Central memory CD4-positive, alpha-beta T cell (primary cell): ENCODE data around the gene DOP1A.
A peak's percentile ranks its signal among the peaks of the same experiment; 100 is the strongest.

Source experiments
- DNase-seq: peaks from one replicate; pipeline ENCODE4 v3.0.0; 2022
- total RNA-seq, 3 experiments: gene quantifications; one replicate each; lab custom pipeline; 2026; lab: John Stamatoyannopoulos, UW

Gene DOP1A
- total RNA-seq = 29.2 to 113 (median 101) reads per million in 3 experiments

DNA sequence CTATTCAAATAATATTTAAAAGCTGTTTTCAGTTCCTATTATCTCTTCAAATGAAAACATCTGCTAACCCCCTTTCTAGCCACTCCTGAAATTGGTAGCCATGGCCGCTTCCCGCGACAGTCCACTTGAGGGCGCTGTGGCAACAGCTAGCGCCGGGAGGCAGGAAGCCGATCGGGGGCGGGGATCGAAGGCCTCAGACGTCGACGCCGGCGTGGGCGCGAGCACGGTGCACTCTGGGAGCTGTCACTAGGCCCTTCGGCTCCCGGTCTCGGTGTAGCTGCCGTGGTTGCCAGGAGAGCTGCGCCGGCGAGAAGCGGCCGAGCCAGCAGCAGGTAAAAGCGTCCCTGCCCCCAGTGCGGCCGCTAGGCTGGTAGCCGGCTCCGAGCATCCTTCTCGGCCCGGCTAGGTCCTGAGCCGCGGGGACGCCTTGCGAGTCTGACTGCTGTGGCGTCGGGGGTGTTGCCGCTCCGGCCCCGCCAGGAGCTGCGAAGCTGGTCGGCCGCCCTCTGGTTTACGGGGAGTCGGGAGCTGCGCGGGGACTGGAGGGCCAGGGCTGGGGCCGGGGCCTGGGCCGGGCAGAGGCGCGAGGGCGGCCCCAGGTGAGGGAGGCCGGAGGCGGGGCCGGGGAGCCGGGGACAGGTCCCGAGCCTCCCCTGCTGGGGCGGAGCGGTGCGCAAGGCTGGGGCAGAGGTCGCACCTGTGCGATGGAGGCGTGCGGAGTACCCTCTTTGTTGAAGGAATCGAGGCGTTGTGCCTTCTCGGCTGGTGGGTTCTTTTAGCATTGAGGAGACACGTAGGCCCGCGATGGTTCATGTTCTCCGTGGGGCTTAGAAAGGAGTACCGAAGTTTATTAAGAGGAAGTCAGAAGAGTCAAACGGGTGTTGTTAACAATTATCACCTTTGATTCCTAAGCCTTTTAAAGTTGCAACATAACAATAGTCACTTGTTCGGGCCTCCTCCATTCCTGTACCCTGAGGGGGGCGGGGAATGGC is at the start of gene DOP1A:
Gene DOP1A, plus strand, starts transcription at position 224 of the 992 bp plus-strand sequence. CDS start 29,307 bp downstream, outside the sequence.
- DNase-seq = peak; percentile 92

GRCh38 chr6:83019741-83020140 is 47.7 kb upstream of the DOP1A start:
- DNase-seq = no peak

DNA sequence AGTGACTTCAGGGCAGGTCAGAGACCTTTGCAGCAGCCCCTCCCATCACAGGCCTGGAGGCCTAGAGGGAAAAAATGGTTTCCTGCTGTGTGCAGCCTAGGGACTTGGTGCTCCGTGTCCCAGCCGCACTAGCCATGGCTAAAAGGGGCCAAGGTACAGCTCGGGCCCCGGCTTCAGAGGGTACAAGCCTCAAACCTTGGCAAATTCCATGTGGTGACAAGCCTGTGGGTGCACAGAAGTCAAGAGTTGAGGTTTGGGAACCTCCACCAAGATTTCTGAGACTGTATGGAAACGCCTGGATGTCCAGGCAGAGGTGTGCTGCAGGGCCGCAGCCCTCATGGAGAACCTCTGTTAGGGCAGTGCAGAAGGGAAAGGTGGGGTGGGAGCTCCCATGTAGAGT is 35.8 kb upstream of the DOP1A start:
- DNase-seq = no peak

GRCh38 chr6:83038246-83038645 is 29.2 kb upstream of the DOP1A start:
- no peak for DNase-seq

DNA sequence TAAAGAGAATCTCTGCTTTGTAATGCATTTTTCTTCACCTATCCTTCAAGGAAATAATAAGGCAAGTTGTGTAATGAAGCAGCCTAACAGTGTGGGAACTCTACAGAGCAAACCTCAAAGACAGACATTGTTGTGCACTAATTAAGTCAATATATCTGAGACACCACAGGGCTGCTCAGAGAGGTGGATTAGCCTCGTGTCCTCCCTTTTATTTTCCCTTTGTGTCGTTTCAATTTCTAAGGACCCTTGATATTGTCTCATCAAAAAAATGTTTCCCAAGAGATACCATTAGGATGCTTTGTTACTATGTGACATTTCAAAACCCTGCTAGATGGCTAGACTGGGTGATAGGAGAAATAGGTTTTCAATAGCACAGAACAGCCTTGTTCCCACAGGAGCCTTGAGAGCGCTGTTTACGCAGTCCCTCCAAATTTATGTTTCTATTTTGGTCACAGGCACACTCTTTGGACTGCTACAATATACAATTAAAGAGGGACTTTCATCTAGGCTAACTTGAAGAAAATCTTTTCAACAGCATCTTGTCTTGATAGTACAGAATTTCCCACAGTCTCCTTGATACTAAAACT is 24.9 kb upstream of the DOP1A start:
- DNase-seq = no peak

- no peak for DNase-seq
Observed at GRCh38 chr6:83044091-83044768, 23.2 kb upstream of the DOP1A start.

DNA sequence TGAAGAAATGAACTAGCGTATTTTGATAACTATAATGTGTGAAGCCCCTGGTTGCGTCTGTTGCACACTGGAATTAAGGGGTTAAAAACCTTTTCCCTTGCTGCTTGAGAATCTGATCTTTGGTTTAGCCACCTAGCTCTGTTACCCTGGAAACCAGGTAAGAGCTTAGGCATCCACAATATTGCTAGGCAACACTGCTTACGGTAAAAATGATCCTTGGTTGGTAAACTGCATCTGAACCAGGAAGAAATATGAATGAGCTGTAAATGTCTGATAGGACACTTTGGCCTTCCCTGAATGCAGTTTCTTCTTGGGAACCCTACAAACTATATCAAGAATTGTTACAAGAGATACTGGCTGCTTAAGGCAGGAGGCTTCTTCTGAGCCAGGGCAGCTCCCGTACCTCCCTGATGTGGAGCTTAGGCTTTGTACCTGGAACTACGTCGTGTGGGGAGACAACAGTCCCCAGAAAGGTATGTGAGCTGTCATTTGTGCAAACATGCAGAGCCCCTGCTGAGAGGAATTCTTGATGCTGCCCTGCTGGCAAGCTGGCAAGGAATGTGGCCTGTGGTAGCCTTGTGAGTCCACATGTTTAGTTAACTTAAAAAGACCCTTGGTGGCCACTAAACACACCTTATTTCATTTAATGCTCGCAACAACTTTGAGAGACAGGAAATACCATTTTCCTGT is 20.3 kb upstream of the DOP1A start:
- no peak for DNase-seq

GRCh38 chr6:83051377-83052172 is 15.9 kb upstream of the DOP1A start:
- no peak for DNase-seq

- DNase-seq = no peak
Observed at GRCh38 chr6:83053678-83054077, 13.8 kb upstream of the DOP1A start.

- peak; percentile 21 for DNase-seq
Observed at GRCh38 chr6:83055366-83055964, 12.0 kb upstream of the DOP1A start.

DNA sequence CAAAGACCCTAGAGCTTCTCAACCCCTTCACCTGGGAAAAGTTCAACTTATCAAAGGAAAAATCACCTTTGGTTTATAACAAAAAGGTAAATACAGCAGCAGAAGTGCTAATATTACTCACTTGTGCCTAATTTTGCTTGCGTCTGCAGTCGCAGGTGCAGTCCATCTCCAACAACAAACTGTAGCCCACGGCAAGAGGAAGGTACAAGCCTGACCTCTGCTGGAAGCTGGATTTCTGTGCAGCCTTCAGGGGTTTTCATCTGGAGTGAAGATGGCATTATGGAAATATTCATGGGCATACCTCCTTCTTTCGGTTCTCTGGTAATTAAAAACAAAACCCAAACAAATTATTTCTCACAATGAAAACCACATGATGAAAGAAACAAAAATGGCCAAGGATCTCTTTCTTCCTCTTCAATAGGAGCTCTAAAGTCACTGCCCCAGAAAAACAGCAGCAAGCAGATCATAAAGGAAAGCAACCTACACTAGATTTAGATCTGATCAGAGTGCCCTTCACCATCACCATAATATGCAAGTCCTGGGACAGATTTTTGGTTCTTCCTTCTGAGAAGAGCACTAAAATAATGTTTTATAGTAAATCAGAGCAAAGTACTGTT is 9.7 kb upstream of the DOP1A start:
- no peak for DNase-seq

DNA sequence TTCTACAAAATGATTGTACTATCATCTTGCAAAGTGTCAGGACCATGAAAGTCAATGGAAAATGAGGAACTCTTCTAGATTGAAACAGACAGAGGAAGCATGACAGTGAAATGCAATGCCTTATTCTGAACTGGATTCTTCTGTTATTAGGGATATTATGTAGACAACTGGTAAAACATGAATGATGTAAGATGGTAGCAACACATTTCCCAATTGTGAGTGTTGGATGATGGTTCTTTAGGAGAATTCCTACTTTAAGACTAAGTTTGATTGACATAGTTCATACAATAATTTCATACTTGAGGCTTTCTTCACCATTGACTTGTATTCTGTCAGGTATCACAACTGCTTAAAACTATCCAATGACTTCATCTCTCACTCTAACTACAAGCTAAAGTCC is 6.3 kb upstream of the DOP1A start:
- DNase-seq = no peak

- no peak for DNase-seq
Observed at GRCh38 chr6:83062225-83062624, 5.2 kb upstream of the DOP1A start.

- DNase-seq = peak; percentile 87
Observed at GRCh38 chr6:83065511-83066192, 1.8 kb upstream of the DOP1A start, which contains the start of gene UBE3D. Gene UBE3D (minus strand): TSS chr6:83065841. CDS start chr6:83065718, 123 bp downstream.

DNA sequence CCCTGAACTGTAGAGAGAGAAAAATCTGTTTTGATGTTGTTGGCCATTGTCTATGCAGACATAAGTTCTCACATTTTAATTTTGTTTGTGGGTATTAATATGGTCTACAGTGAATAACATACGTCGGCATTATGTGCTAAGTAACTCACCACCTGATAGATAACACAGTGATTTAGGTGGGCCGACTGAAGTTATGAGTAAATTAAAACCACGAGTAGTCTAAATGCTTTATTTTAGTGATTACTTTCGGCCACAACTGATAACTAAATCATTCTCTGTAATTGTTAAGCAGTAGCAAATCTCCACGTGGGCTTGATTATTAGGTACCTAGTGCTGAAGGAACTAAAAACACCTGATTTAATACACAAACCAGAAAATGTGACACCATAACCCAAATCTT is 1.1 kb downstream of the DOP1A start:
- no peak for DNase-seq

GRCh38 chr6:83069633-83070032 is 2.2 kb downstream of the DOP1A start:
- DNase-seq = no peak

DNA sequence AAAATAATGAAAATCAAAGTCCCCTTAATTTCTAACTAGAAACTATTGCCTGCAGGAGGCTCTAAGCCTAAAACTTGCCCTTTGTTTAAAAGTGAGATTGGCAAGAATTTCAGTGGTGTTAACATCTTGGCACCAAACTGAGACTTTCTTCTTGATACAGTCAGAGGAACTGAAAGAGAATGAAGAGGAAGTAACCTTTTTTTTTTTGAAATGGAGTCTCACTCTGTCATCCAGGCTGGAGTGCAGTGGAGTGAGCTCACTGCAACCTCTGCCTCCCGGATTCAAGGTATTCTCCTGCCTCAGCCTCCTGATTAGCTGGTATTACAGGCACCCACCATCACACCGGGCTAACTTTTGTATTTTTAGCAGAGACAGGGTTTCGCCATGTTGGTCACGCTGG is 3.6 kb downstream of the DOP1A start:
- DNase-seq = no peak

GRCh38 chr6:83071707-83072106 is 4.2 kb downstream of the DOP1A start:
- DNase-seq = no peak

- DNase-seq = no peak
Observed at GRCh38 chr6:83072726-83073125, 5.3 kb downstream of the DOP1A start.

DNA sequence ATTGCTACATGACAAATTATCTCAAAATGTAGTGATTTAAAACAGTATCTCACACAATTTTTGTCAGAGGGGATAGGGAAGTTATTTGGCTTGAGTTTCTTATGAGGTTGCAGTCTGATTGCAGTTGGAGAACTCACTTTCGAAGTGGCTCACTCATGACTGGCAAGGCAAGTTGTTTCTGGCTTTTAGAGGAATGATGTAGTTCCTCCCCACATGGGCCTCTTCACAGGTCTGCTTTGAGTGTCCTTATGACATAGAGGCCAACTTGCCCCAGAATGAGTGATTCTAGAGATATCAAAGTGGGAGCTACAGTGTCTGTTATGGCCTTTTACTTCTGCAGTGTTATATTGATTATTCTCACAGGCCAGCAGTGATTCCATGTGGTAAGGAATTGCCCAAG is 6.1 kb downstream of the DOP1A start:
- no peak for DNase-seq
